Stimulated activated naive CD8-positive, alpha-beta T cell treated with anti-CD3 and anti-CD28 coated beads, Interleukin-15, Interleukin-2, amounts not matched to agents 100 U/mL and 50 U/mL, for 24 hours (primary cell): ENCODE data around the gene OBSL1.

ENCODE experiments used
- ATAC-seq: fragments of 150-1000 bp; cut with Tn5 transposase; one replicate; pipeline ENCODE4 v1.10.0; 2021
- DNase-seq: peaks from one replicate; pipeline ENCODE4 v3.0.0; 2021

The OBSL1 gene

GRCh38 chr2:219512524-219513216, 58.7 kb downstream of the OBSL1 start:
- DNase-seq (no peak), ATAC-seq (no peak)

GRCh38 chr2:219511547-219512325, 59.6 kb downstream of the OBSL1 start:
- DNase-seq (no peak), ATAC-seq (no peak)

GRCh38 chr2:219510512-219511135, 60.7 kb downstream of the OBSL1 start:
- ATAC-seq = no peak
- no peak for DNase-seq

GRCh38 chr2:219509780-219510511, 61.4 kb downstream of the OBSL1 start:
- ATAC-seq (peak; percentile 62), DNase-seq (peak; percentile 65)

- ATAC-seq = peak; percentile 5
These were observed 62.2 kb downstream of the OBSL1 start for GRCh38 chr2:219508971-219509779.

GRCh38 chr2:219508444-219508734, 63.0 kb downstream of the OBSL1 start:
- DNase-seq (no peak), ATAC-seq (no peak)

More at GRCh38 chr2:219508971-219509779, 62.2 kb downstream of the OBSL1 start:
- no peak for DNase-seq

GRCh38 chr2:219507581-219508443, 63.5 kb downstream of the OBSL1 start:
- ATAC-seq (no peak), DNase-seq (no peak)

GRCh38 chr2:219506802-219507526, 64.4 kb downstream of the OBSL1 start:
- no peak for DNase-seq

GRCh38 chr2:219506153-219506801, 65.1 kb downstream of the OBSL1 start:
- no peak for ATAC-seq

More at GRCh38 chr2:219506802-219507526, 64.4 kb downstream of the OBSL1 start:
- no peak for ATAC-seq

GRCh38 chr2:219505585-219505984, 65.8 kb downstream of the OBSL1 start:
- ATAC-seq = no peak
- no peak for DNase-seq

More at GRCh38 chr2:219506153-219506801, 65.1 kb downstream of the OBSL1 start:
- DNase-seq = no peak

- ATAC-seq (no peak), DNase-seq (no peak)
These were observed 68.7 kb downstream of the OBSL1 start for GRCh38 chr2:219502618-219503017.

- DNase-seq = no peak
These were observed 69.5 kb downstream of the OBSL1 start for GRCh38 chr2:219501849-219502248.

More at GRCh38 chr2:219501849-219502248, 69.5 kb downstream of the OBSL1 start:
- ATAC-seq = no peak
